GM19193 (cell line): ENCODE data around the gene ZNF45.

Source experiments
- POLR2A ChIP-seq: IDR thresholded peaks from 4 replicates; pipeline ENCODE4 v1.6.1; 2011; ENCODE audit not compliant: insufficient read depth, insufficient read length; ENCODE audit errors: extremely low read depth

ZNF45 gene

DNA sequence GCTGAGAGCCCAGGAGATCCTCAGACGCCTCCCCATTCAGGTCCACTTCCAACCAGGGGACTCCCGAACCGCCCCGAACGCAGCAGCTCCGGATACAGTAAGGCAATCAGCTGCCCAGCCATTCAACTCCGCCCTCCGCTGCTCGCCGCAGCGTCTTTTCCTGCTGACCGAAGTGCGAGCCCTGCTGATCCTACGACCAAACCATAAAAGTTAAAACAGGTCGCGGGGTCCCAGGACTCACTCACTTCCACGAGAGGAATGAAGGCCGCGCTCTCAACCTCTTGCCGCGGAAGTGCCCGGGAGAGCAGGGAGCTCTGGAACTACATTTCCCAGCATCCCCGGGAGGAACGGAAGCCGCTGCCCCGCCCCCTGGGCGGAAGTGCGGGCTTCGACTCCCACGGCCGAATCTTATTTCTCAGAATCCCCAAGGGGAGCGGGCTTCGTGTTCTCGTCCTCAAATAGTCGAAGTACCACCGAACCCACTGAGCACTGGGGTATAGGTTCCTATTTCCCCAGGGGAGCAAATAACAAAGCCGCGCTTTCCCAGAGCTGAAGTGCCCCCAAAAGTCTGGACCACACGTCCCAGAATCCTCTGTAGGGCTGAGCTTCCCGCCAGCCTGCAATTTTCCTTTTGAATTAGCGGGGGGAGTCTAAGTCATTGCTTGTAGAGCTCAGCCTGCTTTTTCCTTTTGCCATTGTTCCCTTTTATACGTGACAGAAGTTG is at the start of gene ZNF45:
ZNF45 (minus strand) TSS at position 298 of the 724 bp plus-strand sequence. CDS start 13,097 bp downstream, outside the sequence.
- peak; percentile 74 for TF ChIP-seq POLR2A

DNA sequence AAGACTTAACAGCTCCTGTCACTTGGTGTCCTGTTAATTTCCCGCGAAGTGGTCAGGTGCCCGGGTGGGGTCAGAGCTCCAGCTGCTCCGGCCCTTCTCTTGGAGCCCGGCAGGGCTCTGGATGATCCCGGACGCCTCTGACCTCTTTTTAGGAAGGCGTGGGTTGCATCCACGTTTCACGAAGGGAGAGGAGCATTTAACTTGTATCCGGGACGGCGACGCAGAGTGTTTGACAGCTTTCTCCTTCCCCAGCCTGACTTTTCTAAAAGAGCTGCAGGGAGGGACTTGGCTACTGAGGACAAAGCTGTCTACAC is 49.6 kb upstream of the ZNF45 start:
- TF ChIP-seq POLR2A: no peak

DNA sequence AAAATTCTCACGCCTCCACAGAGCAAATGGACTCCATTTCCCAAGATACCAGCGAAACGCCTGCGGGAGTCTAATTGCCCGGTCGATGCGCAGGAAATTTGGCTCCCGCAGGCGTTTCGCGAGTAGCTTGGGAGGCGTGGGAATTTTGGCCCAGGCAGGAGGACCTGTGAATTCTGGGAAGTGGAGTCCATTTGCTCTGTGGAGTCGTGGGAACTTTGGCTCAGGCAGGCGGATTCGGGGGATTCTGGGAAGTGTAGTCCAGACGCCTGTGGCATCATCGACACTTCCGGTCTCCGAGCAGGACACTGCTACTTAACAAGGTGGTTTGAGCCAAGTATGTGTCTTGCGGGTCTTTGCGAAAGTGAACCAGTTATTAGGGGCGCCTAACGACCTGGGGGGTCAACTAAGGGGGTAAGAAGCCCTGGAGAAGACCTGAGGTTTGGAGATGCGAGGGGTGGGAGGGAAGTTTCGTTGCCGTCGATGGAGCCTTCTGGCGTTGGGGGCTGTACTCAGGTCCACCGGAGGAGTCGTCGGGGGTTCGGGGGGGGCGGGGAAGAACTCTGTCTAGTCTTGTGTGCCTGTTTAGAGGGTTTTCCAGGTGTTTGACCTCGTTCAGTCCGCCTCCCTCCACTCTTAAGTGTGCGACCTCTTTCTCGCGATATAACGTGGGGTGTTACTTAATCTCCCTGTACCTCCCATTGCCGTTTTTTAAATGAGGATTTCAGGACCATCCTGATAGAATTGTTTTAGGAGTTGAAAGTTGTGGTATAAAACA is 49.0 kb upstream of the ZNF45 start, which contains the start of gene ZNF155:
ZNF155 (plus strand) TSS at position 277 of the 775 bp plus-strand sequence. CDS start 4,356 bp downstream, outside the sequence.
- peak; percentile 62 for TF ChIP-seq POLR2A

- no peak for TF ChIP-seq POLR2A
These were observed 48.4 kb upstream of the ZNF45 start for GRCh38 chr19:43983544-43983911.

GRCh38 chr19:43976732-43977131 is 41.6 kb upstream of the ZNF45 start:
- no peak for TF ChIP-seq POLR2A

DNA sequence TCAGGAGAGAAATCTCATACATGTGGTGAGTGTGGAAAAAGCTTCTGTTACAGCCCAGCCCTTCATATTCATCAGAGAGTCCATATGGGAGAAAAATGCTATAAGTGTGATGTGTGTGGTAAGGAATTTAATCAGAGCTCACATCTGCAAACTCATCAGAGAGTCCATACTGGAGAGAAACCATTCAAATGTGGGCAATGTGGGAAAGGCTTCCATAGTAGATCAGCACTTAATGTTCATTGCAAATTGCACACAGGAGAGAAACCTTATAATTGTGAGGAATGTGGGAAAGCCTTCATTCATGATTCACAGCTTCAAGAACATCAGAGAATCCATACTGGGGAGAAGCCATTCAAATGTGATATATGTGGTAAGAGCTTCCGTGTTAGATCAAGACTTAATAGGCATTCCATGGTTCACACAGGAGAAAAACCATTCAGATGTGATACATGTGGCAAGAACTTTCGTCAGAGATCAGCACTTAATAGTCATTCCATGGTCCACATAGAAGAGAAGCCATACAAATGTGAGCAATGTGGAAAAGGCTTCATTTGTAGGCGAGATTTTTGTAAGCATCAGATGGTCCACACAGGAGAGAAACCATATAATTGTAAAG is 31.1 kb upstream of the ZNF45 start:
- no peak for TF ChIP-seq POLR2A

- no peak for TF ChIP-seq POLR2A
These were observed 25.3 kb upstream of the ZNF45 start for GRCh38 chr19:43960411-43960810.

DNA sequence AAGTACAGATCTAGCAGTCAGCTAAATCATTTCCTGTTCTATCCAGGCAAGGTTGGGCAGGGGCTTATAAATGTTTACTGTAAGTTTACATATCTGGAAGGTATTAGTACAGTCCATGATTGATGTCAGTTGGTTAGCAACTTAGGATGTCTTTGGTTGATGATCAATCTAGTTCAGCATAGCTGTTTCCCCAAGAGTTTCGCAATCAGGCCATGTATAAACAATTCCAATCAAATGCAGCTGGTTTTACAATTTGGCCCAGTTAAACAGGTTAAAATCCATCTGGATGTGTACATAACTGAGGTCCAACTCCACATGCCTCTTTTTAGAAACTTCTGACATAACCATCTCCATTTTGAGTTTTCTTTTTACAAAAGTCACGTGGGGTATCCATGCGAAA is 22.8 kb upstream of the ZNF45 start:
- no peak for TF ChIP-seq POLR2A

- no peak for TF ChIP-seq POLR2A
These were observed 21.7 kb upstream of the ZNF45 start for GRCh38 chr19:43956827-43957226.

GRCh38 chr19:43950834-43951645 is 16.0 kb upstream of the ZNF45 start, which contains the start of gene ZNF221:
TSS of gene ZNF221 (plus strand) at chr19:43951228. CDS start at chr19:43962727, 11,499 bp downstream.
- TF ChIP-seq POLR2A: peak; percentile 37

GRCh38 chr19:43941209-43941608 is 6.1 kb upstream of the ZNF45 start:
- no peak for TF ChIP-seq POLR2A

- no peak for TF ChIP-seq POLR2A
These were observed 5.6 kb upstream of the ZNF45 start for GRCh38 chr19:43940719-43941118.

GRCh38 chr19:43939557-43940260 is 4.6 kb upstream of the ZNF45 start:
- no peak for TF ChIP-seq POLR2A

DNA sequence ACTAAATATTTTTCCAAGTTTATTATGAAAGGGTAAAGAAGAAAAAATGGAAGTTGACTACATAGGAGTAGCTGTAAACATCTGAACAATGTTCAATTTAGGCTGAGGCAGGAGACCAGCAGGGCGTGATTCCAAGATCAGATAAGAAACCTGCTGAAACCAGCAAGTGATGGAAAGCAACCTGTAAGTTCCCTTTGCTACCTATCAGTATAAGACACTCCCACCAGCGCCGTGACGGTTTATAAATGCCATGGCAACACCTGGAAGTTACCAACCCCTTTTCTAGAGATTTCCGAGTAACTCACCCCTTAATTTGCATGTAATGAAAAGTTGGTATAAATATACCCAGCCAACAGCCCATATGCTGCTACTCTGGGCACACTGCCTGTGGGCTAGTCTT is 1.1 kb upstream of the ZNF45 start:
- no peak for TF ChIP-seq POLR2A

DNA sequence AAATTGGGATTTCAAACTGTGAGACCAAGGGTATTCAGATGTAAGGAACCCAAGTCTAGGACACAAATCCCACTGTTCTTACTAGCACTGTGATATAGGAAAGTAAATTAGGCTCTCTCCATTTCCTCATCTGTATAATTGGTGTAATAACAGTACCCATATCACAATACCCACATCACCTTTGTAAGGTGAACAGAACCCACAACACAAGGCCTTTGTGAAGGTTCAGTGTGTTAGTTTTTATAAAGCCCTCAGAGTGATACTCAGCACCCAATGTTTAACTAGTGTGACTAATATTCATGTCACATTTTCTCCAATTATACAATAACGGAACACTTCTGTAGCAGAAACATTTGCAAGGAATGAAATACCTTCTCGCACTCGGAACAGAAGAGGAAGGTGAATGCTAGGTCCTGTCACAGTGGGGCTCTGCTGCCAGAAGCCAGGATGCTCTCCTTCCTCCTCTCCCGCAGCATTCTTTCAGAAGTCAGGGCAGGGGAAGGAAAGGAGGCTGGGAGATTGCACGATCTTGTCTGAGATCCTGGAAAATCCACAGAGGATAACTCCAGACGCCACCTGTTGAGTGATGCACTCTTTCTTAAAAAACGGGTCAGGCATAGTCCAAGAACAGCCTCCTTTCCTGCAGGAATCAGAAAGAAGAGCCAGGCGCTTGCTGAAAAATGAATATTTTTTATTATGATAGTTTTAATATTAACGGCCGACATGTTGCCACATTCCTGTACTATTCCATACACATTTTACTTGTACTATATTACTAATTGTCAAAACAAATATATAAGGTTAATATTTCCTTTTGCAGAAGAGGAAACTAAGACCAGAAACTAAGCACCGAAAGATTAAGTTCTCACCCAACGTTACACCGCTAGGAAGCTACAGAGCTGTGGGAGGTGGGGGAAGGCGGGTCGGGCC is 762 bp downstream of the ZNF45 start:
- TF ChIP-seq POLR2A: no peak
